Melanocyte of skin (primary cell): Measurements from ENCODE around the gene DOCK1. TPM values are rescaled to one million over a fixed set of nuclear protein-coding genes. Genes with fewer than 3 reads are reported as not detected.

Experiments
- total RNA-seq, 2 donors: library from RNA; depleted of rRNA; stranded (reverse); fragments of >200 nt; gene quantifications; 2 replicates each; pipeline ENCODE4 v1.2.3, GENCODE V29; 2012

Gene DOCK1
- 10 to 100 TPM; 43.6 to 45.4 TPM for total RNA-seq

GRCh38 chr10:126904818-126905701 lies at the start of gene DOCK1:
TSS of gene DOCK1 (plus strand) at chr10:126905428. CDS start at chr10:126905518, 90 bp downstream.

GRCh38 chr10:127196282-127197153 lies 291.3 kb downstream of the DOCK1 start, which contains the start of gene INSYN2A:
TSS of gene INSYN2A (minus strand) at chr10:127196591. CDS start at chr10:127176395, 20,196 bp downstream.

Other genes starting within 250 kb of the DOCK1 start
- 10 to 100 TPM; 74.6 to 83.6 TPM for gene C10orf90, start 234.7 kb upstream of the DOCK1 start, total RNA-seq